ENCODE results near the gene SCLT1. TPM values are rescaled to one million over a fixed set of nuclear protein-coding genes. Genes with fewer than 3 reads are reported as not detected.
"Not testable (repeated sequence)": the region's sequence is repeated elsewhere in the genome, so short reads cannot be mapped to it uniquely, and the experiment has no call there.

The SCLT1 gene
- 28.3 and 29.0 TPM in 2 replicates for total RNA-seq

DNA sequence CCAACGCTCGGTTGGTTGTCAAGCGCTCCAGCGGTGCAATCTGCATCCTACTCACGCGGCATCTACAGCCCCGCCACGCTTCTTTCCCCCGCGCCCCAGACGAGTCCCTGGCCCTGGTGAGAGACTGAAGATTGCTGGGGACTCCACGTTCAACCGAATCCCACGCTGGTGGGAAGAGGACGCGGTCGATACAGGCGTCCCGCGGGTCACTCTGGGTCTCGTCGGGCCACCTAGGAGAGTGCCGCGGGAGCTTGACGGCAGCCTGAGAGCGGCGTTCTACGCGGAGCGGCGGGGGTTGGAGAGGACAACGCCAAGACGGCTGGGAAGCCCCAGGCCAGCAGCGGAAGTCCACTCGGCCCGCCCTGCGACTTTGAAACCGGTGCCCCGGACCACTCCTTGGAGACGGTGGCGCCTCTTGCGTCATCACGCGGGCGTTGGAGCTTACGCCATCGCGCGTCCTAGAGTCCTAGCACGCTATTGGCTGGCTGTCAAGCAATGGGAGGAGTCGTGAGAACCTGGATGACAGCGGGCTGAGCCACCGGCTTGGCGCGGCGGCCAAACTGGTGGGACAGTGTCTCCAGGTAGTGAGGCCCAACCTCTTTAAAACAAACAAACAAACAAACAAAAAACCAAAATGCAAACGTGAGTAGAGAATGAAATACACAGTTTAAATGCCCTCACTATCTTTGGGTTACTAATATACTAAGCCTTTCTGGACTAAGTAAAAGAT, at the start of gene SCLT1:
Gene SCLT1, minus strand, starts transcription at position 349 of the 730 bp plus-strand sequence. CDS start 436 bp downstream, outside the sequence.
- intact Hi-C loops (cut with micrococcal nuclease), result loop anchor here (1.0 to 10.0 kb wide), 6 partner anchors 231 to 1309 kb away; partner anchors contain the start of genes ABHD18, HSPA4L, LARP1B and MFSD8

DNA sequence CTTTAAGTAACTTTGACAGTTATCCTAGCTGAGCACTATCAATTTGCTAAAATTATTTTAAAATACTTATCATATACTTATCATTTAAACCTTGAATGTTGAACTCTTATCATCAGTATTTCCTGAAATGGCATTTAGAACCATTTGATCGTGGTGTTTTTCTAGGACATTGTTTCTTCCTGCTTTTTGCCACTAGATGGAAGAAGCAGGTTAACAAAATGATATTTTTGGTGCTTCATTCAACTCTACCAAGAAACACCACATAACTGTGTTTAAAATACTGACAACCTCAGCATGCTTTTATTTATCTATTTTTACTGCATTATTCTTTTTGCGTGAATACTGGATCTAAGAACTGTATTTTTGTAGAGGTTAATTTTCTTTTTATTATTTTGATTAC, 47.2 kb upstream of the SCLT1 start:
- intact Hi-C loops (cut with micrococcal nuclease), result no loop called here

- intact Hi-C loops (cut with micrococcal nuclease), result no loop called here
Measured at GRCh38 chr4:129138810-129139496, 45.6 kb upstream of the SCLT1 start.

DNA sequence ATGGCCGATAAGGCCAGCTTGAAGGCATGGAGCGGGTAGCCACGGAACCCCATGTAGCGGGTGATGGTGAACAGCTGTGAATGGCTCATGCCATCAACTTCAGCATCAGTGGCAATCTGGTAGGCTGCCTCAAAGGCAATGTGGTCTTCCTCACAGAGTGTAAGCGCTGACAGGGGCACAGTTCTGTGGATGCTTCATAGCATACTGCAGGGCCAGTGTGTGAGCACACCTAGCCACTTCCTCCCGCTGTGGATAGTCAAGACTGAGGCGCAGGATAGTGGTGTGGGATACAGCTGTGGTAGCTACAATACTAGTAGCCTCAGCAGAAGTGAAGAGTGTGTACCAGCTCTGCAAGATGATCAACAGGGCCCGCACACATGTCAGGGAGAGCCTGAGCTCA, 43.1 kb upstream of the SCLT1 start:
- intact Hi-C loops (cut with micrococcal nuclease), result no loop called here

DNA sequence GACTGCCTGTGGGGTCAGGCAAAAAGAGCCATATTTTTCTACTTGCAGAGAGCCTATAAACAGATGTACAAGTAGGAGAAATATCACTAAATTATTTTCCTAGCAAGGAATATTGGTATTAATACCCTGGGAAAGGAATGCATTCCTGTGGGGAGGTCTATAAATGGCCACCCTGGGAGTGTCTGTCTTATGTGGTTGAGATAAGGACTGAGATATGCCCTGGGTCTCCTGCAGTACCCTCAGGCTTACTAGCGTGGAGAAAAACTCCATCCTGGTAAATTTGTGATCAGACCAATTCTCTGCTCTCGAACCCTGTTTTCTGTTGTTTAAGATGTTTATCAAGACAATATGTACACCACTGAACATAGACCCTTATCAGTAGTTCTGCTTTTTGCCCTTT, 38.0 kb upstream of the SCLT1 start:
- intact Hi-C loops (cut with micrococcal nuclease), result no loop called here

DNA sequence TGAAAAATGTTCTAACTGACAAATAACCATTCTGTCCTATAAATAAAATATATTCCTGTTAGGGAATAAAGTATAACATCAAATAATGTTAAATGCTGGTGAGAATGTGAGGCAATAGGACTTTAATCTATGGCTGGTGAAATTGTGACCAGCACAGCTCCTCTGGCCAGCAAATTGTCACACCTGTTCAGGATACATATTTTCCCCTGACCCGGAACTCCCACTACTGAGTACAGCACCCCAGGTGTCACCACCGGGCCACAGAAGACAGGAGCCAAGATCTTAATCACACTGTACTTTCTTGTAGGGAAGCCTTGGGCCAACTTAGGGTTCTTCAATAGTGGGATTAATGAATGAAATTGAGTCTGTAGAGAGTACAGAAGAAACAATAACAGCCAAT, 35.8 kb upstream of the SCLT1 start:
- intact Hi-C loops (cut with micrococcal nuclease), result no loop called here

DNA sequence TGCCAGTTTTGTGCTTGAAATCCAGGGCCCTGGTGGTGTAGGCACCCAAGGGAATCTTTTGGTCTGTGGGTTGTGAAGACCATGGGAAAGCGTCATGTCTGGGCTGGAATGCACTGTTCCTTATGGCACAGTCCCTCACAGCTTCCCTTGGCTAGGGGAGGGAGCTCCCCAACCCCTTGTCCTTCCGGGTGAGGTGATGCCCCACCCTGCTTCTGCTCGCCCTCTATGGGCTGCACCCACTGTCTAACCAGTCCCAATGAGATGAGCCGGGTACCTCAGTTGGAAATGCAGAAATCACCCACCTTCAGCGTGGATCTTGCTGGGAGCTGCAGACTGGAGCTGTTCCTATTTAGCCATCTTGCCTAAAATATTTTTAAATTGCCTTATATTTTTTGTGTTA, 33.3 kb upstream of the SCLT1 start:
- intact Hi-C loops (cut with micrococcal nuclease), result not testable (repeated sequence)

GRCh38 chr4:129117705-129118104, 24.4 kb upstream of the SCLT1 start:
- intact Hi-C loops (cut with micrococcal nuclease), result no loop called here

GRCh38 chr4:129113919-129114318, 20.6 kb upstream of the SCLT1 start:
- intact Hi-C loops (cut with micrococcal nuclease), result no loop called here

DNA sequence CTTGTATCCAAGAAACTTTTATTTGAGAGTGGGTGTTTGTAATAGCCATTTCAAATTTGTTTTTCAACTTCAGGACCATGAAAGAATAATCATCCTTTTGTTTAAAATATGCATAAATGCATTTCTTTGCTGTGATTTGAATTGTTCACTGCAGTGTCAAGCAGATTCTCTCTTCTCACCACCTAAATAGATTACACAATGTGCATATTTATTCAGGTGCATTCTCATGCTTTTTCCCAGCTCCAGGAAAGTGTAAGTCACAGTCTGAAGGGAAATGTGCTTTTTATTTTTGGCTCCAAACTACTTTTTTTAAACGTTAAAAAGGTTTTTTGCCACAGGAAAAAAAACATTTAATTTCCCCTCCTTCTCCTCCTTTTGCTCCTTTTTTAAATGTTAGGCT, 20.1 kb upstream of the SCLT1 start:
- intact Hi-C loops (cut with micrococcal nuclease), result no loop called here

DNA sequence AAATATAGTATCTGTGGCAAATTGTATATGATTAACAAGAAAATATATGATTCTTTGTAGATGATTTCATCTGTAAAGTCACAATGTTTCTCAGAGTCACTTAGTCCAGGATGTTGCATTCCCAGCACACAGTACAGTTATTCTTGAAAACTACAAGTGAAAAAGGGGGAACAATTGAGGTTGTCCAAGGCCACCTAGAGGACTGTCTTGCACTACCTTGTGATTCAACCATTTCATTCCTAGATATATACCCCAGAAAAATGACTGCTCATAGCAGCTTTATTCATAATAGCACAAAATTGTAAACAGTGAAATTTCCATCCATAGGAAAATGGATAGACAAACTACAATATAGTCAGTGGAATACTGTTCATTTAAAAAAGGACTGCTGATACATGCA, 18.6 kb upstream of the SCLT1 start:
- intact Hi-C loops (cut with micrococcal nuclease), result no loop called here

GRCh38 chr4:129110931-129111330, 17.6 kb upstream of the SCLT1 start:
- intact Hi-C loops (cut with micrococcal nuclease), result no loop called here

GRCh38 chr4:129109965-129110824, 16.9 kb upstream of the SCLT1 start:
- intact Hi-C loops (cut with micrococcal nuclease), result no loop called here

GRCh38 chr4:129098531-129099001, 5.2 kb upstream of the SCLT1 start:
- intact Hi-C loops (cut with micrococcal nuclease), result loop anchor here (10.0 kb wide), 1 partner anchor 1314 kb away; the partner anchor contains the start of gene HSPA4L

DNA sequence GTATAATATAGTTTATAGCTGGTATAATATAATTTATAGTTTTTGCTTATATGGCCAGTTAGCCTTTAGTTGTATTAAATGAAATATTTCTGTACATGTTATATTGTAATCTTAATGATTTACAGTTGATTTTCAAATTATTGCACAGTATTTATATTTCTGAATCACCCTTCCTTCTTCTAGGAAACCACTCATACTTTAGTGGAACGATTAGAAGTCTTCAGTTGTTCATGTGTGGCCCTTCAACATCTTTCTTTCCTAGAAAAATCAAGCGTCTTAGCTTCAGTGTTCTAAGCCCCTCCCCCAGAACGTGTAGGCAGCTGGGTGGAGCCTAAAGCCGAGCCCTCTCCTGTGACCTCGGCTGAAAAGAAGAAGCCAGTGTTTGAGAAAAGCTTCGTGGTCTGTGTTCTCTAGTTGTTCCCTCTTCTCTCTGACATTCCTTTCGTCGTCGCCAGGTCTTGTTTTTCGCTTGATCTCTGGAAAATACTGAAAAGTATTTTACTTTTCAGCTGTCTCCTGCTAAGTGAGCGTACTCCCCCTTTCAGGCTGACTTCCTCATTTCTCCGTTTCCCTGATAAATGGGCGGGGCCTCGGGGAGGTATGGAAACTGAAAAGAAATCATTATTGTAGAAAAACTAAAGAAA, 2.6 kb upstream of the SCLT1 start, which contains the start of gene C4orf33:
Gene C4orf33, plus strand, starts transcription at position 342 of the 644 bp plus-strand sequence. CDS start 6,459 bp downstream, outside the sequence.
- intact Hi-C loops (cut with micrococcal nuclease), result loop anchor here (1.0 to 10.0 kb wide), 3 partner anchors 1131 to 1311 kb away; partner anchors contain the start of genes ABHD18, HSPA4L, MFSD8 and PLK4

DNA sequence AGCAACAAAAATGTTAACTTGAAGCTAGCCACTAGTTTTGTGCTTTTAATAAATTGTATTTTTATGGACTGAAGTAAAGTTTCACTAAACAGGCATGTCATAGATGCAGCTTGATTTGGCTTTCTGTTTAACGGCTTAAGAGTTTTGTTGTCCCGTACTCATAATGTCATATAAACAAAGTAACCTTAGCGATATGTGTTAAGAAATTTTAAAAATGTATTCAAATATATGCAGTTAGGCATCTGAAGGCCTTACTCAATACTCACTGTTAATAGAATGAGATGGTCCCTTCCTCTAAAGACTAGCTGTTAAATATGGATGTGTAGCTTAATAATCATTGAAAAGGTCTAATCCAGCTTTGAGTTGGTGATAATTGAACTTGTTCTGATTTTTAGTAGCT, 1.0 kb upstream of the SCLT1 start:
- intact Hi-C loops (cut with micrococcal nuclease), result loop anchor here (10.0 kb wide), 1 partner anchor 1310 kb away; the partner anchor contains the start of gene HSPA4L

GRCh38 chr4:129092631-129093190, 628 bp downstream of the SCLT1 start:
- intact Hi-C loops (cut with micrococcal nuclease), result loop anchor here (1.0 to 10.0 kb wide), 6 partner anchors 230 to 1308 kb away; partner anchors contain the start of genes ABHD18, HSPA4L, LARP1B and MFSD8

- intact Hi-C loops (cut with micrococcal nuclease), result no loop called here
Measured at GRCh38 chr4:129087516-129087915, 5.8 kb downstream of the SCLT1 start.

DNA sequence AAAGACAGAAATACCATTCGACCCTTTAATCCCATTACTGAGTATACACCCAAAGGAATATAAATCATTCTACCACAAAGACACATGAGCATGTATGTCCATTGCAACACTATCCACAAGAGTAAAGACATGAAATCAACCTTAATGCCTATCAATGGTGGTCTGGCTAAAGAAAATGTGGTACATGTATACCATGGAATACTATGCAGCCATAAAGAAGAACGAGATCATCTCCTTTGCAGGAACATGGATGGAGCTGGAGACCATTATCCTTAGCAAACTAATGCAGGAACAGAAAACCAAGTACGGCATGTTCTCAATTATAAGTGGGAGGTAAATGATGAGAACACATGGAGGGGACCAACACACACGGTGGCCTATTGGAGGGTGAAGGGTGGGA, 7.9 kb downstream of the SCLT1 start:
- intact Hi-C loops (cut with micrococcal nuclease), result no loop called here

DNA sequence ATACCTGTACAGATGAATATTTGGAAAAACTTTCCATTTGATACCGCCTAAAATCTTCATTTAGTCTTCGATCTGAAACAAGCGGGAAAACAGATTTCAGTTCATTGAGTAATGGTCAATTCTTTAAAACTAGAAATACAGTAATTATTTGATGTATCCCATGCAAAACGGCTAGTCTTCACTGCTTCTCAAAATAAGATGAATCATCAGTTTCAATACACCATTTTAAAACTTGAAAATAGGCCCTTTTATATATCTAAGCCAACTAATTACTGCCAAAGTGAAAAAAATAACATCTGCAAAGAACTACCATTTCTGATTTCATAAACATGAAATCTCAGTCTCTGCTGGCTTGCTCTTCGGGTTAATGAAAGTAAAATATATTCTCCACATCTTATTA, 11.0 kb downstream of the SCLT1 start:
- intact Hi-C loops (cut with micrococcal nuclease), result no loop called here
